ENCODE data around the gene PLEKHH3.

The PLEKHH3 gene

GRCh38 chr17:42684929-42685556 is 8.2 kb upstream of the PLEKHH3 start:
- no peak for DNase-seq

GRCh38 chr17:42683407-42684034 is 6.7 kb upstream of the PLEKHH3 start:
- DNase-seq = no peak

- DNase-seq = no peak
Measured at GRCh38 chr17:42682722-42683403, 6.1 kb upstream of the PLEKHH3 start.

GRCh38 chr17:42681976-42682721 is 5.4 kb upstream of the PLEKHH3 start, which contains the start of gene CNTNAP1:
TSS of gene CNTNAP1 (plus strand) at chr17:42682531. CDS start at chr17:42682830, 299 bp downstream.
- DNase-seq = no peak

GRCh38 chr17:42680331-42680808 is 3.6 kb upstream of the PLEKHH3 start:
- DNase-seq = peak; percentile 27

GRCh38 chr17:42679492-42680330 is 2.9 kb upstream of the PLEKHH3 start:
- peak; percentile 92 for DNase-seq

GRCh38 chr17:42678951-42679491 is 2.2 kb upstream of the PLEKHH3 start:
- DNase-seq = peak; percentile 99

- DNase-seq = peak; percentile 97
Measured at GRCh38 chr17:42677921-42678781, 1.4 kb upstream of the PLEKHH3 start.

- peak; percentile 99 for DNase-seq
Measured at GRCh38 chr17:42677012-42677857, 441 bp upstream of the PLEKHH3 start.

- peak; percentile 49 for DNase-seq
Measured at GRCh38 chr17:42675965-42676423, 800 bp downstream of the PLEKHH3 start.

GRCh38 chr17:42675348-42675964 is 1.3 kb downstream of the PLEKHH3 start:
- peak; percentile 84 for DNase-seq

GRCh38 chr17:42674755-42675347 is 1.9 kb downstream of the PLEKHH3 start:
- DNase-seq = peak; percentile 79

- peak; percentile 71 for DNase-seq
Measured at GRCh38 chr17:42673885-42674754, 2.7 kb downstream of the PLEKHH3 start.

- DNase-seq = no peak
Measured at GRCh38 chr17:42673266-42673884, 3.4 kb downstream of the PLEKHH3 start.

GRCh38 chr17:42672038-42672437 is 4.8 kb downstream of the PLEKHH3 start:
- no peak for DNase-seq

- DNase-seq = no peak
Measured at GRCh38 chr17:42670789-42671657, 5.8 kb downstream of the PLEKHH3 start.

Data from RPMI8226 (cell line).